Measurements from ENCODE around the gene PNPLA5. TPM values are rescaled to one million over a fixed set of nuclear protein-coding genes. Genes with fewer than 3 reads are reported as not detected.

PNPLA5 gene
- total and polyA plus RNA-seq, 2 donors (not counting 1 experiment from before 2014, with no cell fraction given) = 0.33 TPM; not detected in 1

GRCh38 chr22:43925433-43926348 is 33.9 kb upstream of the PNPLA5 start:
- Histone ChIP-seq H3K27ac (ENCODE audit: insufficient read depth, low read length) (no peak overlapping the region), H3K4me1 (ENCODE audit: control insufficient read depth, extremely low read depth, insufficient read depth, low read length) (peaks cover 22% of the 10 kb centered on the region), H2AFZ (ENCODE audit: low read length) (no peak overlapping the region), H3K79me2 (ENCODE audit: control insufficient read depth, insufficient read depth, low read length) (no peaks in the 10 kb centered on the region), H3K4me2 (ENCODE audit: extremely low read depth, insufficient read depth, low read length) (no peak overlapping the region), H3K36me3 (ENCODE audit: control insufficient read depth, insufficient read depth, low read length) (peaks cover 7% of the 10 kb centered on the region), H3K4me3 (replicated peaks in 1 of 4; ENCODE audit: control extremely low read depth in 1 of 4, insufficient read depth in 1 of 4, low read depth in 3 of 4, low read length in 4 of 4) (peak overlapping the region in 2 of 4 experiments; percentile 60 to 74), H3K9me3 (ENCODE audit: control insufficient read depth, insufficient read depth, low read depth, low read length) (no peaks in the 10 kb centered on the region), H3K9ac (ENCODE audit: insufficient read depth, low read length) (no peak overlapping the region), H3K27me3 (ENCODE audit: control insufficient read depth, insufficient read depth, low read length) (no peaks in the 10 kb centered on the region), H4K20me1 (ENCODE audit: control insufficient read depth, extremely low read depth, insufficient read depth, low read length) (no peaks in the 10 kb centered on the region)
- DNase-seq (ENCODE audit: low read depth in 2 of 2) = peak in 1 of 2 donors; percentile 25
- TF ChIP-seq EZH2 (IDR thresholded peaks at IDR 0.05; ENCODE audit: low read length, missing control alignments) (no peak), CTCF (conservative IDR thresholded peaks at IDR 0.05 in 1 of 2, IDR thresholded peaks at IDR 0.05 in 1 of 2; ENCODE audit: low read depth in 1 of 2, low read length in 2 of 2) (no peak)

GRCh38 chr22:43924877-43925276 is 33.1 kb upstream of the PNPLA5 start:
- no peak overlapping the region for H3K27ac ChIP-seq (ENCODE audit: insufficient read depth, low read length)
- no peak overlapping the region for H2AFZ ChIP-seq (ENCODE audit: low read length)
- H3K9ac ChIP-seq (ENCODE audit: insufficient read depth, low read length) = no peak overlapping the region
- H3K79me2 ChIP-seq (ENCODE audit: control insufficient read depth, insufficient read depth, low read length) = no peaks in the 10 kb centered on the region
- no peak overlapping the region for H3K4me2 ChIP-seq (ENCODE audit: extremely low read depth, insufficient read depth, low read length)
- peaks cover 24% of the 10 kb centered on the region for H3K4me1 ChIP-seq (ENCODE audit: control insufficient read depth, extremely low read depth, insufficient read depth, low read length)
- DNase-seq (ENCODE audit: low read depth in 2 of 2) = no peak
- H4K20me1 ChIP-seq (ENCODE audit: control insufficient read depth, extremely low read depth, insufficient read depth, low read length) = no peaks in the 10 kb centered on the region
- TF ChIP-seq EZH2 (IDR thresholded peaks at IDR 0.05; ENCODE audit: low read length, missing control alignments) = no peak
- no peak for TF ChIP-seq CTCF (conservative IDR thresholded peaks at IDR 0.05 in 1 of 2, IDR thresholded peaks at IDR 0.05 in 1 of 2; ENCODE audit: low read depth in 1 of 2, low read length in 2 of 2)
- H3K9me3 ChIP-seq (ENCODE audit: control insufficient read depth, insufficient read depth, low read depth, low read length) = no peaks in the 10 kb centered on the region
- peaks cover 7% of the 10 kb centered on the region for H3K36me3 ChIP-seq (ENCODE audit: control insufficient read depth, insufficient read depth, low read length)
- H3K4me3 ChIP-seq (replicated peaks in 1 of 4; ENCODE audit: control extremely low read depth in 1 of 4, insufficient read depth in 1 of 4, low read depth in 3 of 4, low read length in 4 of 4) = peak overlapping the region in 2 of 4 experiments; percentile 60 to 74
- no peaks in the 10 kb centered on the region for H3K27me3 ChIP-seq (ENCODE audit: control insufficient read depth, insufficient read depth, low read length)

GRCh38 chr22:43923631-43924464 is 32.0 kb upstream of the PNPLA5 start, which contains the start of gene PNPLA3:
PNPLA3 (plus strand) TSS chr22:43923805; CDS start chr22:43923912, 107 bp downstream.
- H3K36me3 ChIP-seq (ENCODE audit: control insufficient read depth, insufficient read depth, low read length) = peaks cover 7% of the 10 kb centered on the region
- H3K9ac ChIP-seq (ENCODE audit: insufficient read depth, low read length) = peak within 1 kb of the TSS; percentile 66
- peak within 1 kb of the TSS; percentile 93 for H2AFZ ChIP-seq (ENCODE audit: low read length)
- peak within 1 kb of the TSS; percentile 60 to 74 (median 70) for H3K4me3 ChIP-seq (replicated peaks in 1 of 4; ENCODE audit: control extremely low read depth in 1 of 4, insufficient read depth in 1 of 4, low read depth in 3 of 4, low read length in 4 of 4)
- peak within 1 kb of the TSS; percentile 82 for H3K4me2 ChIP-seq (ENCODE audit: extremely low read depth, insufficient read depth, low read length)
- peaks cover 28% of the 10 kb centered on the region for H3K4me1 ChIP-seq (ENCODE audit: control insufficient read depth, extremely low read depth, insufficient read depth, low read length)
- peak; percentile 86 to 88 for DNase-seq (ENCODE audit: low read depth in 2 of 2)
- no peaks in the 10 kb centered on the region for H4K20me1 ChIP-seq (ENCODE audit: control insufficient read depth, extremely low read depth, insufficient read depth, low read length)
- no peaks in the 10 kb centered on the region for H3K27me3 ChIP-seq (ENCODE audit: control insufficient read depth, insufficient read depth, low read length)
- no peaks in the 10 kb centered on the region for H3K79me2 ChIP-seq (ENCODE audit: control insufficient read depth, insufficient read depth, low read length)
- H3K9me3 ChIP-seq (ENCODE audit: control insufficient read depth, insufficient read depth, low read depth, low read length) = no peaks in the 10 kb centered on the region
- TF ChIP-seq EZH2 (IDR thresholded peaks at IDR 0.05; ENCODE audit: low read length, missing control alignments) = no peak
- TF ChIP-seq CTCF (conservative IDR thresholded peaks at IDR 0.05 in 1 of 2, IDR thresholded peaks at IDR 0.05 in 1 of 2; ENCODE audit: low read depth in 1 of 2, low read length in 2 of 2) = peak in 1 of 2 donors; percentile 34
- peak within 1 kb of the TSS; percentile 72 for H3K27ac ChIP-seq (ENCODE audit: insufficient read depth, low read length)

All from fibroblast of lung (primary cell).